Neuronal stem cell (in vitro differentiated cells): Measurements from ENCODE around the gene IRF8.
"Not testable (repeated sequence)": the region's sequence is repeated elsewhere in the genome, so short reads cannot be mapped to it uniquely, and the experiment has no call there.

Source experiments
- DNase-seq: peaks from one replicate; pipeline ENCODE4 v3.0.0-alpha.2; 2013; ENCODE audit warnings: low spot score
- H2AFZ ChIP-seq: one replicate; pipeline ENCODE4 v1.6.1; 2013; ENCODE audit warnings: mild to moderate bottlenecking, low read length, inconsistent platforms
- H2AK5ac ChIP-seq: 2 replicates; pipeline ENCODE4 v1.6.1; 2013; ENCODE audit warnings: low read depth, mild to moderate bottlenecking, inconsistent platforms, low read length, moderate library complexity, mixed read lengths
- H2BK120ac ChIP-seq: 2 replicates; pipeline ENCODE4 v1.6.1; 2013; ENCODE audit warnings: low read depth, mild to moderate bottlenecking, inconsistent platforms, low read length, moderate library complexity, mixed read lengths
- H2BK12ac ChIP-seq: one replicate; pipeline ENCODE4 v1.6.1; 2013; ENCODE audit warnings: low read length, inconsistent platforms
- H2BK15ac ChIP-seq: 2 replicates; pipeline ENCODE4 v1.6.1; 2013; ENCODE audit warnings: mild to moderate bottlenecking, low read length, inconsistent platforms, mixed read lengths
- H2BK5ac ChIP-seq: one replicate; pipeline ENCODE4 v1.6.1; 2013; ENCODE audit warnings: inconsistent platforms, mild to moderate bottlenecking, low read length, moderate library complexity
- H3K14ac ChIP-seq: one replicate; pipeline ENCODE4 v1.6.1; 2013; ENCODE audit warnings: low read length, inconsistent platforms
- H3K18ac ChIP-seq: 2 replicates; pipeline ENCODE4 v1.6.1; 2013; ENCODE audit warnings: low read length, inconsistent platforms
- H3K23ac ChIP-seq: 2 replicates; pipeline ENCODE4 v1.6.1; 2013; ENCODE audit warnings: low read depth, mild to moderate bottlenecking, mixed read lengths, low read length, inconsistent platforms; ENCODE audit not compliant: poor library complexity
- H3K27ac ChIP-seq: replicated peaks from 3 replicates; pipeline ENCODE4 v1.5.1; 2013; ENCODE audit warnings: low read length, inconsistent platforms
- H3K27me3 ChIP-seq, 3 experiments: 2 replicates each; pipeline ENCODE4 v1.6.1; 2013; ENCODE audit warnings: low read length in 3 of 3, mild to moderate bottlenecking in 2 of 3, inconsistent platforms in 1 of 3, low read depth in 1 of 3, mixed read lengths in 1 of 3, moderate library complexity in 1 of 3; ENCODE audit not compliant: control insufficient read depth in 3 of 3, insufficient read depth in 3 of 3
- H3K36me3 ChIP-seq, 2 donors: replicated peaks in 1 of 2; 2 replicates each; pipeline ENCODE4 v1.6.1; 2013; ENCODE audit warnings: low read length in 2 of 2; ENCODE audit not compliant: control insufficient read depth in 2 of 2, insufficient read depth in 2 of 2
- H3K4ac ChIP-seq: 2 replicates; pipeline ENCODE4 v1.6.1; 2013; ENCODE audit warnings: inconsistent platforms, mild to moderate bottlenecking, low read length, moderate library complexity
- H3K4me1 ChIP-seq, 2 donors: 1 replicate in 1 of 2; 2 replicates in 1 of 2; pipeline ENCODE4 v1.6.1; 2013; ENCODE audit warnings: low read length in 2 of 2, low read depth in 1 of 2; ENCODE audit not compliant: control insufficient read depth in 2 of 2, insufficient read depth in 1 of 2
- H3K4me2 ChIP-seq: one replicate; pipeline ENCODE4 v1.6.1; 2013; ENCODE audit warnings: mild to moderate bottlenecking, low read length, inconsistent platforms; ENCODE audit not compliant: insufficient read depth, poor library complexity, severe bottlenecking
- H3K4me3 ChIP-seq, 2 donors: 2 replicates each; pipeline ENCODE4 v1.5.1; 2013; ENCODE audit warnings: low read length in 2 of 2, mild to moderate bottlenecking in 2 of 2, inconsistent platforms in 1 of 2, moderate library complexity in 1 of 2
- H3K79me1 ChIP-seq: one replicate; pipeline ENCODE4 v1.6.1; 2013; ENCODE audit warnings: low read depth, mild to moderate bottlenecking, inconsistent platforms, low read length, moderate library complexity
- H3K9ac ChIP-seq: one replicate; pipeline ENCODE4 v1.6.1; 2013; ENCODE audit warnings: mild to moderate bottlenecking, low read depth, low read length, inconsistent platforms; ENCODE audit not compliant: poor library complexity
- H3K9me3 ChIP-seq, 2 donors: replicated peaks in 1 of 2; 2 replicates each; pipeline versions ENCODE3 to v1.6.1; 2013; ENCODE audit warnings: low read length in 2 of 2, mild to moderate bottlenecking in 2 of 2, inconsistent platforms in 1 of 2, low read depth in 1 of 2, mixed read lengths in 1 of 2, moderate library complexity in 1 of 2; ENCODE audit not compliant: control insufficient read depth in 2 of 2, insufficient read depth in 1 of 2
- H4K8ac ChIP-seq: one replicate; pipeline ENCODE4 v1.6.1; 2013; ENCODE audit warnings: low read depth, mild to moderate bottlenecking, inconsistent platforms, low read length, moderate library complexity
- H4K91ac ChIP-seq: one replicate; pipeline ENCODE4 v1.6.1; 2013; ENCODE audit warnings: low read length, low read depth, mild to moderate bottlenecking, inconsistent platforms; ENCODE audit not compliant: poor library complexity
- WGBS, 2 donors: extraction: QIAGEN DNeasy Blood & Tissue Kit; methylation state at CpG; one replicate each; pipeline ENCODE4 v1.1.7; 2013; ENCODE audit warnings: missing lambda C conversion rate in 2 of 2, mixed read lengths in 1 of 2; ENCODE audit not compliant: insufficient read length in 2 of 2, insufficient replicate concordance in 1 of 2; ENCODE audit errors: extremely low coverage in 2 of 2; 5-methylcytosine and 5-hydroxymethylcytosine counted together

Gene IRF8

GRCh38 chr16:85941863-85942644 is 43.1 kb downstream of the IRF8 start:
- Histone ChIP-seq H3K14ac (no peak overlapping the region), H2BK15ac (no peak overlapping the region), H4K91ac (no peak overlapping the region), H3K36me3 (no peaks in the 10 kb centered on the region), H3K4ac (no peak overlapping the region), H3K9me3 (no peaks in the 10 kb centered on the region), H2BK5ac (no peak overlapping the region), H3K18ac (no peak overlapping the region), H3K4me3 (no peak overlapping the region), H4K8ac (no peak overlapping the region), H3K23ac (no peak overlapping the region), H2BK120ac (no peak overlapping the region), H2BK12ac (no peak overlapping the region), H3K4me2 (no peak overlapping the region), H2AK5ac (no peak overlapping the region), H3K27me3 (peaks cover 0 to 3% (median 0%) of the 10 kb centered on the region in 3 experiments), H3K79me1 (no peaks in the 10 kb centered on the region), H3K4me1 (peaks cover 0 to 2% of the 10 kb centered on the region in 2 donors), H3K27ac (no peak overlapping the region), H3K9ac (no peak overlapping the region), H2AFZ (no peak overlapping the region)
- no CpG with 5 or more reads among the region's 14 CpGs for WGBS, 2 donors
- no peak for DNase-seq

- H3K27me3 ChIP-seq, H3K18ac ChIP-seq, H2BK5ac ChIP-seq, H3K36me3 ChIP-seq, H3K9me3 ChIP-seq, H2BK12ac ChIP-seq, DNase-seq, H3K14ac ChIP-seq, H3K4me2 ChIP-seq, H3K4me1 ChIP-seq, H3K9ac ChIP-seq, H2BK15ac ChIP-seq, H2AFZ ChIP-seq, H3K4me3 ChIP-seq, H2BK120ac ChIP-seq, H4K91ac ChIP-seq, H3K4ac ChIP-seq, H4K8ac ChIP-seq, H2AK5ac ChIP-seq, H3K79me1 ChIP-seq, H3K23ac ChIP-seq, H3K27ac ChIP-seq: not testable (repeated sequence)
- no CpG with 5 or more reads among the region's 10 CpGs for WGBS, 2 donors
Observed at GRCh38 chr16:85942659-85943058, 43.7 kb downstream of the IRF8 start.

- H3K9ac ChIP-seq = no peak overlapping the region
- no peak overlapping the region for H3K27ac ChIP-seq
- H3K9me3 ChIP-seq = no peaks in the 10 kb centered on the region
- H3K36me3 ChIP-seq = no peaks in the 10 kb centered on the region
- no peak for DNase-seq
- H4K8ac ChIP-seq = no peak overlapping the region
- H3K27me3 ChIP-seq = peaks cover 0 to 3% (median 0%) of the 10 kb centered on the region in 3 experiments
- H3K23ac ChIP-seq = no peak overlapping the region
- no peak overlapping the region for H2BK120ac ChIP-seq
- H2BK12ac ChIP-seq = no peak overlapping the region
- no peak overlapping the region for H3K4me2 ChIP-seq
- no peak overlapping the region for H2BK5ac ChIP-seq
- no peak overlapping the region for H3K4me3 ChIP-seq
- no peak overlapping the region for H2AFZ ChIP-seq
- H2AK5ac ChIP-seq = no peak overlapping the region
- no peak overlapping the region for H3K4ac ChIP-seq
- H3K79me1 ChIP-seq = no peaks in the 10 kb centered on the region
- H3K14ac ChIP-seq = no peak overlapping the region
- no peak overlapping the region for H2BK15ac ChIP-seq
- peaks cover 0 to 2% of the 10 kb centered on the region in 2 donors for H3K4me1 ChIP-seq
- no peak overlapping the region for H4K91ac ChIP-seq
- no peak overlapping the region for H3K18ac ChIP-seq
- WGBS, 2 donors = no CpG with 5 or more reads among the region's 2 CpGs
Observed at GRCh38 chr16:85943711-85944110, 44.7 kb downstream of the IRF8 start.

GRCh38 chr16:85944572-85945423 is 45.8 kb downstream of the IRF8 start:
- Histone ChIP-seq H3K4me2 (no peak overlapping the region), H3K9ac (no peak overlapping the region), H2AFZ (no peak overlapping the region), H3K18ac (no peak overlapping the region), H3K27ac (no peak overlapping the region), H2BK12ac (no peak overlapping the region), H3K79me1 (no peaks in the 10 kb centered on the region), H2BK5ac (no peak overlapping the region), H3K36me3 (no peaks in the 10 kb centered on the region), H3K9me3 (no peaks in the 10 kb centered on the region), H3K27me3 (peaks cover 0 to 3% (median 0%) of the 10 kb centered on the region in 3 experiments), H2BK15ac (no peak overlapping the region), H3K23ac (no peak overlapping the region), H3K4me3 (no peak overlapping the region), H3K14ac (no peak overlapping the region), H3K4ac (no peak overlapping the region), H4K8ac (no peak overlapping the region), H4K91ac (no peak overlapping the region), H2AK5ac (no peak overlapping the region), H2BK120ac (no peak overlapping the region), H3K4me1 (no peaks in the 10 kb centered on the region)
- no peak for DNase-seq
- no CpG with 5 or more reads among the region's 7 CpGs for WGBS, 2 donors
